ENCODE measurements around the gene MOB3A.

The MOB3A gene

DNA sequence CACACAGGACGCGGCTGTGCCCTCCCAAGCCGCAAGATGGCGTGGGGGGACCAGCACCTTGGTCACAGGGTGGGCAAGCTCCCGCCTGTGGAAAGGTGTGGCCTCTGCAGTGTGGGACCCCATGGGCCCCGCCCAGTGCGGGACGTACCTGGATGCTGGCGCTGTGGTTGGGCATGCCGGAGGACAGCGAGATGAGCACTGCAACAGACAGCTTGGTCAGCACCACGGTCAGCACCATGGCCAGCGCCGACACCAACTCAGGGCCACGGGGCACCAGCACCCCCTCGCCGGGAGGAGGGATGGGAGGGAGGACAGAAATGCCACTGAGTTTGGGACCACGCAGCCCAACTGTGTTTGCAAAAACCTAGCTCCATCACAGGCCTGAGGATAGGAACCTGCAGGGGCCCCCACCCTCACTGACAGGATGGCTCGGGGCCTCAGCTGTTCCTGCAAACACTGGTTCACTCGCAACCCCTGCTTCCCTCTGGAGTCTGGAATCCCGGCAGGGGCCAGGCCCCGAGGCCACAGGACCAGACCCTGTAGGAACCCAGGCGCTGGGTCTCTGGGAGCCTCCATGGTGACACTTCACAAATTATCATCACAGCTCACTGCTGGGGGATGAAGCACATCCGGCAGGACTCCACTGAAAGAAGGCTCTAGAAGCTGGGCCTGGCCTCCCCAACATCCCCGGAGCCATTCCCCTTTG lies 27.7 kb upstream of the MOB3A start:
- no peak for DNase-seq (ENCODE audit: low spot score)

DNA sequence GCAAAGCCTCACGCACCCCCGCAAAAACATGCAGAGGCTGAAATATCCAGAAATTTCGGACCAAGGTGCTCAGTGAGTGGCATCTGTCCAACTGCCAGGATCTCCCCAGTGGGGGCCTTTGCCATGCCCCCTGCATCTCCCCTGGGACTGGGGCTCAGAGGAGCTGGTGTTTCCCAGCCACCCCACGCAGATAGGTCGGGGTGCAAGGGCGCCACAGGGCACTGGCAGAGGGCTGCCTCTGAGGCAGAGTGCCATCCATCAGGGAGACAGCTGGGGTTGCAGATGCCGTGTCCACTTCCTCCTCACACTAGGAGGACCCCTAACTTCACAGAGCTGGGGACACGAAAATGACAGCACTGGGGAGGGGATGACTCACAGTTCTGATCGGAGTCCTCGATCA lies 26.9 kb upstream of the MOB3A start:
- DNase-seq (ENCODE audit: low spot score), result no peak

DNA sequence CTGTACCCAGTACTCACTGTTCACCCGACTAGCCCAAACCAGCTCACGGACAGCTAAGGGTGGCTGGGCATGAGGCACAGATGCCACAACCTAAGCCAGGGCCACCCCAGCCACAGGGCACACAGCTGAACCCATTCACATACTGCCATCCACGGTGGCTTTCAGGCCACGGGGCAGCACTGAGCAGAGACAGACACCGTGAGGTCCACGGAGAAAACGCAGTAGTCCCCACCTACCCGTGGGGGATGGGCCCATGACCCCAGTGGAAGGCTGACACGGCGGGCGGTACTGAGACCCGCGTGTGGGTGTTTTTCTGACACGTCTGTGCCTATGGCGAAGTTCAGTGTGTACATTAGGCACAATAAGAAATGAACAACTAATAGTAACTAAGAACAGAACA lies 26.1 kb upstream of the MOB3A start:
- no peak for DNase-seq (ENCODE audit: low spot score)

DNA sequence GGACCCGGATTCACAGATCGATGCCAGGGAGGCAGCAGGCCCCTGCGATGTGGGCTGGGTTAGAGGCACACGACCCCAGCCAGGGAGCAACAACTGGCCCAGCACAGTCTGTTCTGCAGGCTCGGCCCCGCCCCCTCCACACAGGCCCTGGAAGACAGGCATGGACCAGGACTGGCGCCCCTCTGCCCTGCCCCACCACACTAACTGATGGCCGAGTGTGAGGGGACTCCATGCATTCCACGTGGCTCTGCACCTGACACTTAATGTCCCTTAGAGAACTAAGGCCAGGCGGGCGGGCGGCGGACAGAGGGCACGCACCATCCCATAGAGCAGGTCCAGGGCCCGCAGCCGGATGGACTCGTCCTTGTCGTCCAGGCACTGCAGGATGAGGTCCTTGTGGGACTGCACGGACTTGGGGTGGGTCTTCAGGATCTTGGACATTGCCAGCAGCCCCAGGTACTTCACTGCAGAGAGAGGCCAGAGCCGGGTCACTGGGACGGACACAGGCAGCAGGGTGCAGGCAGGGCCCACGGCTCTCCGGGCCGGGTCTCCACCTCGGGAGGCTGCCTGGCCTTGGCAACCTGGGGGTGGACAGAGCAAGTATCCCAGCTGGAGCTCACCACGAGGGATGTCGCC lies 25.4 kb upstream of the MOB3A start:
- no peak for DNase-seq (ENCODE audit: low spot score)

DNA sequence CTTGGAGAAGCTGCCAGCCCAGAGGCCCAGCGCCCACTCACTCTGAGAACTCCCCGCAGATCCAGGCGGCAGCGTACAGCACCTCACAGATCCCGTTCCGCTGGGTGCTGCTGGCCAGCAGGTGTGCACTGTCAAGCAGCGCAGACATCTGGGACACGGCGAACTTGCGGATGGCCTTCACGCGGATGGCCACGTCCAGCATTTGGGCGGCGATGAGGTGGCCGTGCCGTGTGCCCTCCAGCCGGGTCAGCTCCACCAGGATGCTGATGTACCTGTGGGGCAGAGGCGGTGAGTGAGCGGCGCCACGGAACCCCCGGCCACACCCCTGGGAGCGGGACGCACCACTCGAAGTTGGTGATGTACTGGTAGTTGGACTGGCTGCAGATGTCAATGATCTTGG lies 24.7 kb upstream of the MOB3A start:
- DNase-seq (ENCODE audit: low spot score), result no peak

DNA sequence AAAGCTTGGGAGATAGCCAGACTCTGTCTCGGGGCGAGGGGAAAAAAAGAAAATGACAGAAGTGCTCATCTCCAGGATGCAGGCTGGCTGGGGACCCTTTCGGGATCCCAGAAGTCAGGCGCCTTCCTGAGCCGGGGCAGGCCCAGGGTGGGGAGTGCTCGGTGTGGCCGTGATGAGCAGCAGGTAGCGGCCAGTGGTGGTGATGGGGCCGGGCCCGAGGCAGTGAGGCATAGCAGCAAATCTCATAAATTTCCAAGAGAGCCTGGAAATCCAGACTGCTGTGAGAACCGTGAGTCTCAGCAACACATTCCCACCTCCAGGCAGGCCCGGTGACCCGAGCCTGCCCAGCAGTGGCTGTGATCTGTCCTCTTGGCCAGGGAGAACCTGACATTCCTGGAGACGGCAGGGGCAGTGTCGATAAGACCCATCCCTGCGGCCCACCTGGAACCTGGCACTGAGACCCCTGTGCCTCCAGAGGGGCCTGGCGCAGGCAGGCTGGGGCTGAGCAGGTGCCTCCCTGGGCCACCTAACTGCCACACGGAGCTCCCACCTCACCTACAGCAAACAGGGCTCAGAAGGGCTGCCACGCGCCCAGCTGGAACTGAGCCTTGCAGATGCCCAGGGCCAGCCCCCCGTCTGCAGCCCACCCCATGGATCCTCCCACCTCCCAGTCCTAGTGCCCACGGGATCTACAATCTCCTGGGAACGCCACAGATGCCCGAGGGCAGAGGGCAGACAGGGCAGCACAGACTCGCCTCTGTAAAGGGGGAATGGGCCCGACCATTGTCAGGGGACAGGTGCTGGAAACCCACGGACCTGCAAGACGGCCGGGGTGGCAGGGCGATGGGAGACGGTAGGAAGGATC lies 24.0 kb upstream of the MOB3A start:
- no peak for DNase-seq (ENCODE audit: low spot score)

DNA sequence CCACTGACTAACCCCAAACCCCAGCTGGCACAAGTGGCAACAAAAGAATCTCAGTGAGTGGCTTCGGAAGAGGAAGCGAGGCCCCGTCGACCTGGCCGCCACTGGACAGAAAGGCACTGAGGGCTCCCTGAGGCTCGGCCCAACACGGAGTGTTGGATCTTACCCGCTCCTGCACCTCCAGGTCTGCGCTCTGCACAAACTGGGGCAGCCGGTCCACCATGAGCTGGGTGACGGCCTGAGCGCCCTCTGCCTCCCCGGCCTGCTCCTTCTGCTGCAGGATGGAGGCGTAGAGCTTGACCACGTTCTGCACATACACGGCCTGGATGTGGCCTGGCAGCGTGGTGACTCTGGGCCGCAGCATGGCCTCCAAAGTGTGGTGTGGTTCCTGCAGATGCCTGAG lies 22.3 kb upstream of the MOB3A start:
- DNase-seq (ENCODE audit: low spot score), result no peak

DNA sequence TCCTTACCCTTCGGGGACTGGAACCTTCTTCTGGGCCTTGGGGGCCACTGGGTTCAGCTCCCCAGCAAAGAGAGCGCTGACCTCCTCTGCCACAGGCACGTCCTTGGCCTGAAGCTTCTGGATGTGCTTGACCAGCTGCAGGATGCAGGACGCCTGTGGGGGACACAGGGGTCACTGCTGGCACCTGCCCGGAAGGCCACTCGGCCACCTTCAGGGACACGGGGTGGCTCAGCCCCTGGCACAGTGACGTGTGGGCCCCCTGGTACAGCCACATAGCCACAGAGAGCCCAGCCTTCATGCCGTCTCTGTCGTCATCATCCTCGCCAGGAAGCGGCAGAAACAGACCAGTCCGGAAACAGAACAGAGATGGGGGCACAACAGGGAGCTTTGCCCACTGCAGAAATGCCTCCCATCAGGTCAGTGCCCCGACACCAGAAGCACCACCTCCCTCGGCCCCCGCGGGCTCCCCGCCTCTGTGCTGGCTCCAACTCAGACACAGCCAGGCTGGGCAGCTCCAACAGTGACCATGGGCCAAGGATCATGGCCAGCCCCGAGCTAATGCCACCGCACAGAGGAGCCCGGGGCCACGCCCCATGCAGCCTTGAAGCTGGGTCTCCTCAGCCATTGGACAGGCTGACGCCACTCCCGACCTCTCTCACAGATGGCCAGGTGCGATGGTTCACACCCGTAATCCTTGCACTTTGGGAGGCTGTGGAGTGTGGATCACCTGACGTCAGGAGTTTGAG lies 21.3 kb upstream of the MOB3A start:
- DNase-seq (ENCODE audit: low spot score), result no peak

DNA sequence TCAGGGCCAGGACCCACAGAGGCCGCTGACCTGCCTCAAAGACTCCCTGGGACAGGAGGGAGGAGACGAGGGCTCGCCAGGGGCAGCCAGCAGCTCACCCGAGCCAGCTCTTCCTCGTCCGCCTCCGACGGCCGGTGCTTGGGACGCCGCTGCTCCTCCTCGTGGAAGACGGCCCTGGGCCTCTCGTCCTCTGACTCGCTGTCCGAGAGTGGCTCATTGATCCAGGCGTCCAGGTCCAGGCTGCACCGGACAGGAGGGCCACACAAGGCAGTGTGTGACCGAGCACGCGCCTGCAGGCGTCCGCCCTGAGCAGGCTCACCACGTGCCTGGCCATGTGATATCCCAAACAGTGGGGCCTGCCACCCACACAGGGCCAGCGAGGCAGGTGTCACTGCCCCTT lies 20.4 kb upstream of the MOB3A start:
- no peak for DNase-seq (ENCODE audit: low spot score)

DNA sequence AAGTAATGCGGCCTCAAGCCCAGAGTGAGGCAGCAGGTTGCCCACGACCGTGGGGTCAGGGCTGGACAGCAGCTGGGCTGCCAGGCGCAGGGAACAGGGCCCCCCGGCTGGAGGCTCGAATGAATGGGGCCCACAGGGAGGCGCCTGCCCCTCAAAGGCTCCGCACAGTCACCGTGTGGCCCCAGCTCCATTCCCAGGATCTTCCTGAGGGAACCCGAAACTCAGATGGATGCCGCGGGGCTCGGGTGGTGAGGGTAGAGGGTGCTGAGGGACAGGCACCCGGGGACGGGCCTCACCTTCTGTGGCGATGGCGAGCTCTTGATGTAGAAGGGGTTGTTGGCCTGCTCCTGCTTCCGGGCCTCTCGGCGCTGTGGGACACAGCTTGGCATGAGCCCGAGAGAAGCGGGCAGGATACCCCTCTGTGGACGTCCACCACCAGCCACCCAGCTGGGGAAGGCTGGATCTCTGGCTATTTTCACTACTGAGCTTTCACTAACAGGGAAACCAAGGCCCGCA lies 19.8 kb upstream of the MOB3A start:
- DNase-seq (ENCODE audit: low spot score), result no peak

DNA sequence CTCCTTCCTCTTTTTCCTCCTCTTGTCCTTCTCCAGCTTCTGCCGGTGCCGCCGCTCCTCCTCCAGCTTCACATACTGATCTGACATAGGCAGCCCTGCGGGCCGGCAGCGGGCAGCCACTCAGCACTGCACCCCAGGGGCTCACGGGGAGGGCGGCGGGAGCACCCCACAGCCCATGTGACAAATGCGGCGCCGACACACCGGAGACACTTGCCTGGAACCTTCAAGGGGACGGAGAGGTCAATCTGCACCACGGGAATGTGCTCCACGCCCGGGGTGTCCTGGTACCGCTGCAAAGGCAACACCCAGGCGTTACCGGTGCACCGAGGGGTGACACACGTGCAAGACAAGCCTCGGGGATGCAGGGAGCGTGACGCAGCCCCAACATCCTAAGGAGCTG lies 19.2 kb upstream of the MOB3A start:
- DNase-seq (ENCODE audit: low spot score), result no peak

DNA sequence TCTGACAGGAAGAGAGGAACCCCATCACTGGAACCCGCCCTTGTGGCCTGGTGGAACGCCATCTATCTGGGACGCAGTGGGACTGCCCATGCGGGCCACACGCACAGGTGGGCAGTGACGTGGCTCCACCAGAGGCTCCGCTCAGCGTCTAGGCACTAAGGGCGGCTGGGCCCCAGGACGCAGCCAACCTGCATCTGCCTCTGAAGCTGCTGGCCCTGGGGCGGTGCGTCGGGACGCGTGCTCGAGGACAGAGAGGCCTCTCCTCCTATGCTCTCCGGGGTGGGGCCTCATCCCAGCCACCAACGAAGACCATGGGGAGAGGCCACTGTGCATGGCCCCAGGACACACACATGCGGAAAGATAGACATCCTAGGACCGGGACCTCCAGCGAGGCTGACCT lies 18.7 kb upstream of the MOB3A start:
- DNase-seq (ENCODE audit: low spot score), result no peak

DNA sequence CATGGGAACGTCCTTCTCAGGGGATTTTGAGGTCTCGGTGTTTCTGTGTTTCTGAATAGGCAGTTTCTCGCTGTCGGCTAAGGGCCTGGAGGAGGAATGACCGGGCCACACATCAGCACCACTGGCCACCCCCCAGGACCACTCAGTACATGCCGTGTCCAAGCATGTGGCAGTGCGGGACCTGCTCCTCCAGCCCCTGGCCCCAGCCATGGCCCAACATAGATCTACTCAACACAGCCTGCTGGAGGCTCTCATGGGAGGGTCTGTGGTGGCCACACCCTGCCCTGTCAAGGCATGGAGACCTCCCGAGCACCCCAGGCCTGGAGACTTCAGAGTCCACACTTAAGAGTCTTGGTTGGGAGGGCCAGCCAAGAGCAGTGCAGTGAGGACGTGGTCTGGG lies 18.1 kb upstream of the MOB3A start:
- no peak for DNase-seq (ENCODE audit: low spot score)

DNA sequence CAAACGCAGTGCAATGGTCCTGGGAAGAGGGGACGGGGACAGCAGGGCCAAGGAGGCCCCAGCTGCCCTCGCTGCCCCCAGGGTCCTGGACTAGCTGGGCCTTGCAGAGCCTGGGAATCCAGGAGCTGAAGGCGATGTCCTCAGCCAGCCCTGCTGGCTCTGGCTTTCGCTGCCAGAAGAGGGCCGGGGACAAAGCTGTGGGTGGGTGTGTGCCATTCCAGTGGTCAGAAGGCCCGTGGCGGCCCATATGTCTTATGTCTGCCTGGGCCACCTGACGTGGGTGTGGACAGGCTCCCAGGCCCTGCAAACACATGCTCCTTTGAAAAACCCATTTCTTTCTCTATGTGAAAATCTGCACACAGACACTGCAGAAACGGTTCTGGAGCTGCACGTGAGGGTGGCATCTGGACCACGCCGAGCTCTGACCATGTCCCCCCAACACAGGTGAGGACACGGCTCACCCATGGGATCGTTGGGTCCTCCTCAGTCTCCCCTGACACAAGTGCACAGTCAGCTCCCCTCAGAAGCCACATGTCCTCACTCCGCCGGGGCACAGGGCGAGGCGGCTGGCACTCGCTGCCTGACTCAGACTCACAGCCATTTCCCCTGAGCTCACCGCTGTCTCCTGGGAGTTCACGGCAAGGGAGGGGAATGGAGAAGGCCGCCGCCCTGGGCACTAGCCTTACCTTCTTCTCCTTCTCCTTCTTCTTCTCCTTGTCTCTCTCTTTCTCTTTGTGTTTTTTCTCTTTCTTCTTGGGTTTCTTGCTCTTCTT lies 17.5 kb upstream of the MOB3A start:
- no peak for DNase-seq (ENCODE audit: low spot score)

DNA sequence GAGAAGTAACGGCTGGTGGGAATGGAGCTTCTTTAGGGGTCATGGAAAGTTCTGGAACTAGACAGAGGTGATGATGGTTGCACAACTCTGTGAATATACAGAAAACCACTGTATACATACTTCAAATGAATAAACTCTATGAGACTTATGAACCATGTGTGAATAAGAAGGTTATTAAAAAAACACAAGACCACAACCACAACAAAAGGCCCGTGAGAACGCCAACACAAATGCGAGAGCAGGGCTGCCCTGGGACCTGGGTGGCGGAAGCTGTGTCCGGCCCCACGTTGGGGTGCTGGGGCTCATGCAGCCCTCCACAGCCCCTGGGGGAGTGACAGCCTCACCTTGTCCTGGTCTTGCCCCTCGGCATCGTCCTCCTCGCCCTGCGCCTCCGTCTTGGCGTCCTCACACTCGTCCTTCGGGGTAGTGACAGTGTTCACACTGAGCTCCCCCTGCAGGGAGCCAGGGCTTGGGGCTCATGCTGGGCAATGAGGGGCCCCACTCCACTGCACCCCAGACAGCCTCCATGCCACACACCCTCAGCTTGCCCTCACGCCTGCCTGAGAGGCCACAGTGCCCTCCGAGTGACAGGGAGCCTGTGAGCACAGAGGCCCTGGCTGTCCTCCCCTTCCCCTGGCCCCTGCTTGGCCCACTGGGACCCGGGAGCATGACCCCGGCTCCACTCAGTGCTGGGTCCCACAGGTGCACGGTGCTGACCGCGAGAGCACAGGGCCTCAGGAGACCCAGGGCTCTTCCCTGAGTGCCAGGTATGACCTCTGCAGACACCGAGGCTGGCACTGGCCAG lies 16.6 kb upstream of the MOB3A start:
- DNase-seq (ENCODE audit: low spot score), result no peak

DNA sequence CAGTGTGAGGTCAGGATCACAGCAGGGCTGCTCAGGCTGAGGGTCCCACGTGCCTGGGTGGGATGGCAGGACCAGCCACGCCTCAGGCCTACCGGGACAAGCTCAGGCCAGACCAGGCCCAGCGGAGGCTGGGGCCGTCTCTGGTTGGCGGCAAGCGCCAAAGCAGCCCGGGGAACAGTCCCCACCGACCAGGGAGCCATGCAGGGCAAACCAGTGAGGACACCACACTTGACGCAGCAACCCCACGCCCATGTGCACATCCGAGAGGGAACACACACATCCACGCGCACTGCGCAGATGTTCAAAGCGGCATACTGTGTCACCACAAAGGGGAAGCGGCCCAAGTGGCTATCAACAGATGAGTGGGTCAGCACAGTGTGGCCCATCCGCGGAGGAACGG lies 15.8 kb upstream of the MOB3A start:
- DNase-seq (ENCODE audit: low spot score), result no peak

DNA sequence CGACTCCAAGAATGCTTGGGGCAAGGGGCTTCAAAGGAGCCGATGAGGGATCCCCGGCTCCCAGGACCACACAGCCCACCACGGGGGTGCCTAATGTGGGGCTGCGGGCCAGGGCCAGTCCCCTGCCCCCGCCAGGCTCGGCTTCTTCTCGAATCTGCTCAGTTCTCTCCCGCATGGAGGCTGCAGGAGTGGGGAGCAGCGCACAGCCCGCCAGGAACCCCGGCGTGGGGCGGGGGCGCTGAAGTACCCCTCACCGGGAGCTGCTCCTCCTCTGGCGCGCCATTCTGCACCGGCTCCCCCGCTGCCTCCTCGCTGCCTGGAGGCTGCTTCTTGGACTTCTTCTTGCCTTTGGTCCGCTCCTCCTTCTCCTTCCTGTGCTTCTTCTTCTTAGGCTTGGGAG lies 15.3 kb upstream of the MOB3A start:
- no peak for DNase-seq (ENCODE audit: low spot score)

DNA sequence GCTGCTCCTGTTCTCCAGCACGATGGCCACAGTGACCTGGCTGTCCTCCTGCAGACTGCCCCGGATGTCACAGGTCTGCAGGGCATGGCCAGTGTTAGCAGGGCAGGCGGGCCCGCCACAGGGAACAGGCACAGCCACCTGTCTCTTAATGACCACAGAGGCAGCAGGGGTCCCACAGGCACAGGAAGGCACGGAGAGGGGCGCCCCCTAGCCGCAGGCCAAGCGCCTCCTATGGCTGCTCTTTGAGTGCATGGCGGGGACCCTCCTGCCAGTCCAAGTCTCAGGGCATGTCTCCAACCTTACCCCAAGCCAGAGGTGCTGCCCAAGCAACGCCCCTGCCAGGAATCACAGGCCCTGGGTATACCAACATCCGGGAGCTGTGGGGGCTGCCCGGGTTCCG lies 14.7 kb upstream of the MOB3A start:
- no peak for DNase-seq (ENCODE audit: low spot score)

DNA sequence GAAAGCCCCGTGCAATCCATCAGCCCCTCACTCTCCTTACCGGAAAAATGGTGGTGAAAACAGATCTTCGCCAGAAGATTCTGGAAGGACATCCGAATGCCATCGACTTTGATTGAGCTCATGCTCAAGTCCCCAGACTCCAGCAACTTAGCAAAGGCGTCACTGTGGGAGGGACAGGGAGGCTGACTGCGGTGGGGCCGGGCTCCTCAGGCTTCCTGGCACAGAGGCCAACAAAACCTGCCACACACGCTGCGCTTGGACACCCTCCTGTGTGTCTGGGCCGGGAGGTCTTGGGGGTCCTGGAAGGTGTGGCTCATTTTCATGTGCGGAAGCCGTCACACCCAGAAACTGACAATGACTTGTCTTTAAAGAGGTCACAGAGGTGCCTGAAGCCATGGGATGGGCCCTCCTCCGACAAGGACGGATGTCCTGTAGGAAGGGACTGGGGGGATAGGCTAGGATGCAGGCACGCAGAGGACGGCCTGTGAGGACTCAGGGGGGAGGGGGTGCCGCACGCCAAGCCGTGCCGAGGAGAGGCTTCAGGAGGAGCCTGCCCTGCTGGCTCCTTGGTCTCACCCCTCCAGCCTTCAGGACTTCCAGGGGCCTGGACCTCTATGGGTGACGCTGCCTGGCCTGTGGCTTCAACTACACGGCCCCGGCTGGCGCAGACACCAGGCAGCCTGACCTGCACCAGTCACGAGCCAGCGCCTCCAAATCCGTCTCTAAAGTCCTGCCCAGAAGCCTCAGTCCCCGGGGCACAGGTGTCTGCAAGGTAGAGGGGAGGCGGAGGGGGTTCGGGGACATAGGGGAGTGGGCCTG lies 13.1 kb upstream of the MOB3A start:
- DNase-seq (ENCODE audit: low spot score), result no peak
